ENCODE measurements around the gene OMP.

DNA sequence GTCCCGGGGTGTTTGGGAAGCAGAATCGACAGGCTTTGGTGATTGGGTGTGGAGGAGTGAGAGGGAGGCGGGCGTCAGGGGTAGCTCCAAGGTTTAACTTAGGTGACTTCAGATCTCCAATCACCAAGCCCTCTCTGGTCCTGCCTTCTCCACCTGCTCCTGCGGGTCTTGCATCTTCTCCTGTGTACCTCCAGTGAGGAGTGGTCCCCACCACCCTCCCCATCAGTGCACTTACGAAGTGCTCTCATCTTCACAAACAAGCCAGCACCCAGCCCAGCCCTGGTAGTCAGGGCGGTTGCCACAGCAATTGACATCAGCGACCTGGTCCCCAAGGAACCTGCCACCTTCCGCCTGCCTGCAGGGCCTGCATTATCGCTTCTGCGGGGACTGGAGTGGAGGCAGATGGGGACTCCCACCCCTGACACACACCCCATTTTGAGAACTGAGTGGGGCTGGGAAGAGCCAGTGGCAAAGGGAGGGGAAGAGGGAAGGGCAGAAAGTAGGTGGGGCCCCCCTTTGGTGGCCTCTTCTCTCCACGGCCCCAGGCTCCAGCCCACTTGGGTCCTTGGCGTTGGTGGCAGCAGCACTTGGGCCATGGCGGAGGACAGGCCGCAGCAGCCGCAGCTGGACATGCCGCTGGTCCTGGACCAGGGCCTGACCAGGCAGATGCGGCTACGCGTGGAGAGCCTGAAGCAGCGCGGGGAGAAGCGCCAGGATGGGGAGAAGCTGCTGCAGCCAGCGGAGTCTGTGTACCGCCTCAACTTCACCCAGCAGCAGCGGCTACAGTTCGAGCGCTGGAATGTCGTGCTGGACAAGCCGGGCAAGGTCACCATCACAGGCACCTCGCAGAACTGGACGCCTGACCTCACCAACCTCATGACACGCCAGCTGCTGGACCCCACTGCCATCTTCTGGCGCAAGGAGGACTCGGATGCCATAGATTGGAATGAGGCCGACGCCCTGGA is at the start of gene OMP:
- TF ChIP-seq, protein P1, sequence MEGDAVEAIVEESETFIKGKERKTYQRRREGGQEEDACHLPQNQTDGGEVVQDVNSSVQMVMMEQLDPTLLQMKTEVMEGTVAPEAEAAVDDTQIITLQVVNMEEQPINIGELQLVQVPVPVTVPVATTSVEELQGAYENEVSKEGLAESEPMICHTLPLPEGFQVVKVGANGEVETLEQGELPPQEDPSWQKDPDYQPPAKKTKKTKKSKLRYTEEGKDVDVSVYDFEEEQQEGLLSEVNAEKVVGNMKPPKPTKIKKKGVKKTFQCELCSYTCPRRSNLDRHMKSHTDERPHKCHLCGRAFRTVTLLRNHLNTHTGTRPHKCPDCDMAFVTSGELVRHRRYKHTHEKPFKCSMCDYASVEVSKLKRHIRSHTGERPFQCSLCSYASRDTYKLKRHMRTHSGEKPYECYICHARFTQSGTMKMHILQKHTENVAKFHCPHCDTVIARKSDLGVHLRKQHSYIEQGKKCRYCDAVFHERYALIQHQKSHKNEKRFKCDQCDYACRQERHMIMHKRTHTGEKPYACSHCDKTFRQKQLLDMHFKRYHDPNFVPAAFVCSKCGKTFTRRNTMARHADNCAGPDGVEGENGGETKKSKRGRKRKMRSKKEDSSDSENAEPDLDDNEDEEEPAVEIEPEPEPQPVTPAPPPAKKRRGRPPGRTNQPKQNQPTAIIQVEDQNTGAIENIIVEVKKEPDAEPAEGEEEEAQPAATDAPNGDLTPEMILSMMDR (IDR thresholded peaks at IDR 0.05; ENCODE audit: extremely low read depth in 1 of 2, insufficient read depth in 1 of 2, low read depth in 1 of 2, low read length in 2 of 2): no peak
- no peak for TF ChIP-seq EZH2 (IDR thresholded peaks at IDR 0.05; ENCODE audit: borderline replicate concordance, low read depth, low read length, severe bottlenecking)
- no peak for TF ChIP-seq GATA2 (IDR thresholded peaks at IDR 0.05; ENCODE audit: insufficient read depth, insufficient read length, low read depth, low read length)
- TF ChIP-seq POLR2A (IDR thresholded peaks at IDR 0.05; ENCODE audit: low read depth, low read length): no peak
- TF ChIP-seq MYC (IDR thresholded peaks at IDR 0.05; ENCODE audit: low read depth, low read length): no peak
- TF ChIP-seq JUN (IDR thresholded peaks at IDR 0.05; ENCODE audit: borderline replicate concordance, insufficient read depth, insufficient read length, low read depth): no peak
- no peak for TF ChIP-seq POLR2AphosphoS5 (IDR thresholded peaks at IDR 0.05; ENCODE audit: insufficient read depth, low read depth, low read length)
- TF ChIP-seq, protein P2, sequence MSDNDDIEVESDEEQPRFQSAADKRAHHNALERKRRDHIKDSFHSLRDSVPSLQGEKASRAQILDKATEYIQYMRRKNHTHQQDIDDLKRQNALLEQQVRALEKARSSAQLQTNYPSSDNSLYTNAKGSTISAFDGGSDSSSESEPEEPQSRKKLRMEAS (IDR thresholded peaks at IDR 0.05; ENCODE audit: insufficient read depth, insufficient read length): no peak
- TF ChIP-seq FOS (IDR thresholded peaks at IDR 0.05; ENCODE audit: borderline replicate concordance, insufficient read depth, low read length): no peak

Measured in endothelial cell of umbilical vein (primary cell).